Astrocyte (in vitro differentiated cells and primary cell): ENCODE measurements around the gene ERN1.

Experiments
- CTCF ChIP-seq: IDR thresholded peaks from 2 replicates; pipeline ENCODE4 v1.5.1; 2011; ENCODE audit warnings: low read depth, mild to moderate bottlenecking, inconsistent platforms, low read length, moderate library complexity; ENCODE audit not compliant: insufficient read depth
- EZH2 ChIP-seq: IDR thresholded peaks from 2 replicates; pipeline ENCODE4 v1.6.1; 2012; ENCODE audit warnings: mild to moderate bottlenecking, low read length, inconsistent platforms; ENCODE audit not compliant: insufficient read depth

GRCh38 chr17:63993368-63993985 lies 136.5 kb downstream of the ERN1 start:
- no peak for TF ChIP-seq CTCF
- TF ChIP-seq EZH2, result no peak
